H9 (cell line): ENCODE results near the gene TMEM117. TPM values are rescaled to one million over a fixed set of nuclear protein-coding genes. Genes with fewer than 3 reads are reported as not detected.

ENCODE experiments used
- DNase-seq: peaks from one replicate; pipeline ENCODE4 v3.0.0-alpha.2; 2017
- H2AFZ ChIP-seq: one replicate; pipeline ENCODE4 v1.6.1; 2013; ENCODE audit warnings: mild to moderate bottlenecking, low read length, control low read depth, moderate library complexity
- H2AK5ac ChIP-seq: 2 replicates; pipeline ENCODE4 v1.6.1; 2013; ENCODE audit warnings: low read length, control low read depth, mixed read lengths; ENCODE audit not compliant: insufficient read length
- H2BK120ac ChIP-seq: one replicate; pipeline ENCODE4 v1.6.1; 2013; ENCODE audit warnings: low read depth, mild to moderate bottlenecking, low read length, control low read depth, inconsistent platforms; ENCODE audit not compliant: poor library complexity, severe bottlenecking
- H2BK12ac ChIP-seq: 2 replicates; pipeline ENCODE4 v1.6.1; 2013; ENCODE audit warnings: low read length, control low read depth, mixed read lengths, low read depth; ENCODE audit not compliant: insufficient read length
- H2BK15ac ChIP-seq: 2 replicates; pipeline ENCODE4 v1.6.1; 2013; ENCODE audit warnings: low read depth, low read length, control low read depth
- H2BK20ac ChIP-seq: one replicate; pipeline ENCODE4 v1.6.1; 2013; ENCODE audit warnings: low read depth, mild to moderate bottlenecking, low read length, control low read depth, inconsistent platforms; ENCODE audit not compliant: poor library complexity, severe bottlenecking
- H2BK5ac ChIP-seq: 2 replicates; pipeline ENCODE4 v1.6.1; 2013; ENCODE audit warnings: low read length, control low read depth, mixed read lengths; ENCODE audit not compliant: insufficient read length
- H3K14ac ChIP-seq: 2 replicates; pipeline ENCODE4 v1.6.1; 2013; ENCODE audit warnings: low read length, control low read depth; ENCODE audit not compliant: insufficient read depth
- H3K18ac ChIP-seq: 2 replicates; pipeline ENCODE4 v1.6.1; 2013; ENCODE audit warnings: low read depth, mild to moderate bottlenecking, mixed read lengths, low read length, control low read depth; ENCODE audit not compliant: insufficient read length
- H3K23ac ChIP-seq: 2 replicates; pipeline ENCODE4 v1.6.1; 2013; ENCODE audit warnings: low read length, control low read depth, mixed read lengths, low read depth; ENCODE audit not compliant: insufficient read length
- H3K23me2 ChIP-seq: 2 replicates; pipeline ENCODE4 v1.6.1; 2013; ENCODE audit warnings: low read depth, mild to moderate bottlenecking, mixed read lengths, low read length, control low read depth; ENCODE audit not compliant: insufficient read length, poor library complexity, severe bottlenecking
- H3K27ac ChIP-seq: 2 replicates; pipeline ENCODE4 v1.5.1; 2013; ENCODE audit warnings: low read length, control low read depth, mixed read lengths, low read depth; ENCODE audit not compliant: insufficient read length
- H3K27me3 ChIP-seq: 2 replicates; pipeline ENCODE4 v1.6.1; 2013; ENCODE audit warnings: low read length, control low read depth, inconsistent platforms; ENCODE audit not compliant: insufficient read depth
- H3K4ac ChIP-seq: 2 replicates; pipeline ENCODE4 v1.6.1; 2013; ENCODE audit warnings: low read depth, mild to moderate bottlenecking, control low read depth, inconsistent platforms, low read length, moderate library complexity
- H3K4me1 ChIP-seq: 2 replicates; pipeline ENCODE4 v1.6.1; 2013; ENCODE audit warnings: low read length, control low read depth, inconsistent platforms; ENCODE audit not compliant: insufficient read depth
- H3K4me2 ChIP-seq: 2 replicates; pipeline ENCODE4 v1.6.1; 2013; ENCODE audit warnings: low read length, control low read depth, mixed read lengths; ENCODE audit not compliant: insufficient read length, insufficient read depth
- H3K56ac ChIP-seq: 2 replicates; pipeline ENCODE4 v1.6.1; 2013; ENCODE audit warnings: low read depth, mild to moderate bottlenecking, mixed read lengths, low read length, control low read depth; ENCODE audit not compliant: insufficient read length
- H3K79me1 ChIP-seq: 2 replicates; pipeline ENCODE4 v1.6.1; 2013; ENCODE audit warnings: low read depth, mild to moderate bottlenecking, moderate library complexity, low read length, control low read depth, inconsistent platforms; ENCODE audit not compliant: insufficient read depth, poor library complexity, severe bottlenecking
- H3K79me2 ChIP-seq: 2 replicates; pipeline ENCODE4 v1.6.1; 2013; ENCODE audit warnings: low read length, control low read depth, inconsistent platforms; ENCODE audit not compliant: insufficient read depth
- H3K9ac ChIP-seq: 2 replicates; pipeline ENCODE4 v1.6.1; 2013; ENCODE audit warnings: low read length, control low read depth, mixed read lengths; ENCODE audit not compliant: insufficient read length; ENCODE audit errors: extremely low read depth
- H3K9me3 ChIP-seq: one replicate; pipeline ENCODE4 v1.6.1; 2013; ENCODE audit warnings: low read depth, low read length, inconsistent platforms; ENCODE audit not compliant: control insufficient read depth
- H3T11ph ChIP-seq: one replicate; pipeline ENCODE4 v1.6.1; 2013; ENCODE audit warnings: mild to moderate bottlenecking, low read length, control low read depth, inconsistent platforms
- H4K20me1 ChIP-seq: one replicate; pipeline ENCODE4 v1.6.1; 2013; ENCODE audit not compliant: control insufficient read depth, insufficient read length, insufficient read depth
- H4K5ac ChIP-seq: 2 replicates; pipeline ENCODE4 v1.6.1; 2013; ENCODE audit warnings: low read depth, mild to moderate bottlenecking, mixed read lengths, low read length, control low read depth; ENCODE audit not compliant: insufficient read length
- H4K8ac ChIP-seq: replicated peaks from 2 replicates; pipeline ENCODE4 v1.6.1; 2013; ENCODE audit warnings: low read length, control low read depth, mixed read lengths, low read depth; ENCODE audit not compliant: insufficient read length
- H4K91ac ChIP-seq: 2 replicates; pipeline ENCODE4 v1.6.1; 2013; ENCODE audit warnings: low read depth, mild to moderate bottlenecking, moderate library complexity, mixed read lengths, low read length, control low read depth; ENCODE audit not compliant: insufficient read length
- H3K27ac Mint-ChIP-seq, 3 experiments: 2 replicates in 2 of 3; 3 replicates in 1 of 3; pipeline ENCODE4 v1.8.0; 2020 to 2021; ENCODE audit warnings: mixed read lengths in 3 of 3, mild to moderate bottlenecking in 1 of 3, moderate library complexity in 1 of 3
- H3K27me3 Mint-ChIP-seq: 2 replicates; pipeline ENCODE4 v1.8.0; 2021; ENCODE audit warnings: low read depth, mild to moderate bottlenecking, moderate library complexity, mixed read lengths
- H3K36me3 Mint-ChIP-seq, 3 experiments: 2 replicates in 2 of 3; 3 replicates in 1 of 3; pipeline ENCODE4 v1.8.0; 2020 to 2021; ENCODE audit warnings: low read depth in 3 of 3, mixed read lengths in 3 of 3; ENCODE audit not compliant: insufficient read depth in 1 of 3
- H3K4me1 Mint-ChIP-seq, 2 experiments: 2 replicates each; pipeline ENCODE4 v1.8.0; 2020; ENCODE audit warnings: mixed read lengths in 2 of 2
- H3K4me3 Mint-ChIP-seq, 2 experiments: 2 replicates in 1 of 2; 3 replicates in 1 of 2; pipeline ENCODE4 v1.8.0; 2020 to 2021; ENCODE audit warnings: mild to moderate bottlenecking in 2 of 2, mixed read lengths in 2 of 2, moderate library complexity in 1 of 2
- H3K9me3 Mint-ChIP-seq, 2 experiments: 2 replicates in 1 of 2; 3 replicates in 1 of 2; pipeline ENCODE4 v1.8.0; 2020; ENCODE audit warnings: mild to moderate bottlenecking in 2 of 2, mixed read lengths in 2 of 2, moderate library complexity in 1 of 2
- CTCF ChIP-seq: fragments of 200-600 bp; sonication (generic); conservative IDR thresholded peaks from 3 replicates; pipeline ENCODE4 v1.8.0; 2021; ENCODE audit warnings: antibody characterized with exemption, mild to moderate bottlenecking
- WGBS: extraction: QIAGEN DNeasy Blood & Tissue Kit; methylation state at CpG from one replicate; pipeline ENCODE4 v1.1.7; 2013; ENCODE audit warnings: missing lambda C conversion rate, low lambda C conversion rate, mixed read lengths; ENCODE audit not compliant: insufficient read length; ENCODE audit errors: extremely low coverage; 5-methylcytosine and 5-hydroxymethylcytosine counted together
- total RNA-seq: library from RNA; stranded (reverse); gene quantifications from 2 replicates; pipeline ENCODE4 v1.2.1, GENCODE V29; 2021

The TMEM117 gene
- total RNA-seq, 1 experiment from 2014 or later: 1.7 TPM

GRCh38 chr12:44367136-44367535 is 531.3 kb downstream of the TMEM117 start:
- Histone ChIP-seq H3K23ac (no peak overlapping the region), H2BK20ac (no peak overlapping the region), H3K9me3 (no peaks in the 10 kb centered on the region), H2BK12ac (no peak overlapping the region), H4K91ac (no peak overlapping the region), H3K56ac (no peak overlapping the region), H2AK5ac (no peak overlapping the region), H3K9ac (no peak overlapping the region), H3T11ph (no peak overlapping the region), H4K20me1 (no peaks in the 10 kb centered on the region), H3K4ac (no peak overlapping the region), H3K4me2 (no peak overlapping the region), H2BK15ac (no peak overlapping the region), H4K5ac (no peak overlapping the region), H3K23me2 (no peaks in the 10 kb centered on the region), H2AFZ (no peak overlapping the region), H4K8ac (no peak overlapping the region), H2BK5ac (no peak overlapping the region), H3K79me1 (no peaks in the 10 kb centered on the region), H3K4me1 (no peaks in the 10 kb centered on the region), H2BK120ac (no peak overlapping the region), H3K79me2 (no peaks in the 10 kb centered on the region), H3K27ac (no peak overlapping the region), H3K14ac (no peak overlapping the region), H3K27me3 (no peaks in the 10 kb centered on the region), H3K18ac (no peak overlapping the region)
- no CpG with 5 or more reads among the region's 1 CpG for WGBS
- Mint-ChIP-seq H3K4me1 (no peaks in the 10 kb centered on the region), H3K4me3 (no peak overlapping the region), H3K36me3 (no peaks in the 10 kb centered on the region), H3K27ac (no peak overlapping the region), H3K9me3 (no peaks in the 10 kb centered on the region), H3K27me3 (no peaks in the 10 kb centered on the region)
- TF ChIP-seq CTCF: no peak
- no peak for DNase-seq
